ENCODE data around the gene ROR2. TPM values are rescaled to one million over a fixed set of nuclear protein-coding genes. Genes with fewer than 3 reads are reported as not detected.

ROR2 gene
- total RNA-seq, 2 donors from 2014 or later, result 37.2 to 43.9 TPM

GRCh38 chr9:91750343-91750742, 199.7 kb downstream of the ROR2 start:
- DNase-seq (ENCODE audit: low spot score), result no peak
- H3K9me3 ChIP-seq, result no peaks in the 10 kb centered on the region
- TF ChIP-seq POLR2A (IDR thresholded peaks at IDR 0.05) (no peak), CTCF (IDR thresholded peaks at IDR 0.05) (no peak), POLR2AphosphoS5 (IDR thresholded peaks at IDR 0.05) (no peak)
- WGBS, result 73% methylated on average over 6 of the region's 6 CpGs
- H3K36me3 ChIP-seq, result no peaks in the 10 kb centered on the region
- intact Hi-C loops (cut with DNase I), result no loop called here
- H3K27me3 ChIP-seq (replicated peaks; ENCODE audit: insufficient read depth), result no peaks in the 10 kb centered on the region
- H3K27ac ChIP-seq, result no peak overlapping the region
- no peak overlapping the region for H3K4me3 ChIP-seq
- H3K4me1 ChIP-seq (replicated peaks), result no peaks in the 10 kb centered on the region

GRCh38 chr9:91746904-91747303, 203.1 kb downstream of the ROR2 start:
- intact Hi-C loops (cut with DNase I), result no loop called here
- 71% methylated on average over 9 of the region's 9 CpGs for WGBS
- H3K27me3 ChIP-seq (replicated peaks; ENCODE audit: insufficient read depth), result no peaks in the 10 kb centered on the region
- H3K9me3 ChIP-seq, result no peaks in the 10 kb centered on the region
- DNase-seq (ENCODE audit: low spot score), result no peak
- no peak for TF ChIP-seq POLR2AphosphoS5 (IDR thresholded peaks at IDR 0.05)
- H3K27ac ChIP-seq, result no peak overlapping the region
- no peaks in the 10 kb centered on the region for H3K4me1 ChIP-seq (replicated peaks)
- H3K4me3 ChIP-seq, result no peak overlapping the region
- no peaks in the 10 kb centered on the region for H3K36me3 ChIP-seq

- Histone ChIP-seq H3K4me1 (replicated peaks) (no peaks in the 10 kb centered on the region), H3K9me3 (no peaks in the 10 kb centered on the region), H3K27ac (no peak overlapping the region), H3K4me3 (no peak overlapping the region), H3K27me3 (replicated peaks; ENCODE audit: insufficient read depth) (no peaks in the 10 kb centered on the region), H3K36me3 (no peaks in the 10 kb centered on the region)
- no peak for DNase-seq (ENCODE audit: low spot score)
- no peak for TF ChIP-seq POLR2A (IDR thresholded peaks at IDR 0.05)
- no peak for TF ChIP-seq CTCF (IDR thresholded peaks at IDR 0.05)
- no peak for TF ChIP-seq POLR2AphosphoS5 (IDR thresholded peaks at IDR 0.05)
- intact Hi-C loops (cut with DNase I), result no loop called here
- WGBS, result 89% methylated on average over 10 of the region's 10 CpGs
Measured at GRCh38 chr9:91746357-91746756, 203.7 kb downstream of the ROR2 start.

- H3K27me3 ChIP-seq (replicated peaks; ENCODE audit: insufficient read depth), result no peaks in the 10 kb centered on the region
- 94% methylated on average over 7 of the region's 7 CpGs for WGBS
- no peaks in the 10 kb centered on the region for H3K9me3 ChIP-seq
- DNase-seq (ENCODE audit: low spot score), result no peak
- H3K36me3 ChIP-seq, result no peaks in the 10 kb centered on the region
- TF ChIP-seq POLR2A (IDR thresholded peaks at IDR 0.05) (no peak), CTCF (IDR thresholded peaks at IDR 0.05) (no peak), POLR2AphosphoS5 (IDR thresholded peaks at IDR 0.05) (no peak)
- no peak overlapping the region for H3K4me3 ChIP-seq
- H3K4me1 ChIP-seq (replicated peaks), result no peaks in the 10 kb centered on the region
- no peak overlapping the region for H3K27ac ChIP-seq
- intact Hi-C loops (cut with DNase I), result no loop called here
Measured at GRCh38 chr9:91744114-91744513, 205.9 kb downstream of the ROR2 start.

GRCh38 chr9:91741522-91741921, 208.5 kb downstream of the ROR2 start:
- no peak for DNase-seq (ENCODE audit: low spot score)
- no peak overlapping the region for H3K4me3 ChIP-seq
- H3K4me1 ChIP-seq (replicated peaks), result no peaks in the 10 kb centered on the region
- TF ChIP-seq POLR2AphosphoS5 (IDR thresholded peaks at IDR 0.05), result no peak
- no peak for TF ChIP-seq POLR2A (IDR thresholded peaks at IDR 0.05)
- TF ChIP-seq CTCF (IDR thresholded peaks at IDR 0.05), result no peak
- intact Hi-C loops (cut with DNase I), result no loop called here
- no peaks in the 10 kb centered on the region for H3K36me3 ChIP-seq
- no peak overlapping the region for H3K27ac ChIP-seq
- H3K27me3 ChIP-seq (replicated peaks; ENCODE audit: insufficient read depth), result no peaks in the 10 kb centered on the region
- no peaks in the 10 kb centered on the region for H3K9me3 ChIP-seq
